Loucy (cell line): ENCODE measurements around the gene CDCP2.
"Not testable (repeated sequence)": the region's sequence is repeated elsewhere in the genome, so short reads cannot be mapped to it uniquely, and the experiment has no call there.

Source experiments
- H2AFZ ChIP-seq: fragments of 200-600 bp; sonication (generic); 2 replicates; pipeline ENCODE4 v1.6.0; 2016; ENCODE audit warnings: antibody characterized with exemption, mild to moderate bottlenecking, low read length, moderate library complexity
- H3F3A ChIP-seq: fragments of 200-600 bp; 2 replicates; pipeline ENCODE4 v1.6.0; 2016; ENCODE audit warnings: antibody characterized with exemption, low read depth, mild to moderate bottlenecking
- H3K27me3 ChIP-seq: fragments of 200-600 bp; sonication (generic); 2 replicates; pipeline ENCODE4 v1.6.1; 2014; ENCODE audit warnings: low read length, mild to moderate bottlenecking; ENCODE audit not compliant: insufficient read depth, poor library complexity, severe bottlenecking
- H3K36me3 ChIP-seq: fragments of 200-600 bp; sonication (generic); 2 replicates; pipeline ENCODE4 v1.6.1; 2016; ENCODE audit warnings: low read length; ENCODE audit not compliant: insufficient read depth
- H3K4me1 ChIP-seq: fragments of 200-600 bp; sonication (generic); 2 replicates; pipeline ENCODE4 v1.5.1; 2014; ENCODE audit warnings: low read length, mild to moderate bottlenecking; ENCODE audit not compliant: insufficient read depth, poor library complexity, severe bottlenecking
- H3K4me2 ChIP-seq: fragments of 200-600 bp; sonication (generic); 2 replicates; pipeline ENCODE4 v1.6.0; 2014; ENCODE audit warnings: antibody characterized with exemption, low read length, low read depth, mild to moderate bottlenecking; ENCODE audit not compliant: poor library complexity, severe bottlenecking
- H3K4me3 ChIP-seq: fragments of 200-600 bp; sonication (generic); 2 replicates; pipeline ENCODE4 v1.5.1; 2014; ENCODE audit warnings: low read length, mild to moderate bottlenecking, mixed read lengths; ENCODE audit not compliant: poor library complexity, severe bottlenecking
- H3K79me2 ChIP-seq: fragments of 200-600 bp; sonication (generic); 2 replicates; pipeline ENCODE4 v1.6.1; 2014; ENCODE audit warnings: low read length; ENCODE audit not compliant: insufficient read depth
- H3K9ac ChIP-seq: fragments of 200-600 bp; sonication (generic); 2 replicates; pipeline ENCODE4 v1.6.0; 2014; ENCODE audit warnings: mild to moderate bottlenecking, low read depth, low read length, moderate library complexity; ENCODE audit not compliant: poor library complexity, severe bottlenecking
- H3K9me2 ChIP-seq: fragments of 200-600 bp; sonication (generic); replicated peaks from 2 replicates; pipeline ENCODE4 v1.6.1; 2016; ENCODE audit warnings: low read depth, low read length, mixed read lengths
- H3K9me3 ChIP-seq: fragments of 200-600 bp; sonication (generic); 2 replicates; pipeline ENCODE4 v1.6.1; 2014; ENCODE audit warnings: mild to moderate bottlenecking, antibody characterized with exemption, low read length, low read depth; ENCODE audit not compliant: insufficient read depth
- H4K20me1 ChIP-seq: fragments of 200-600 bp; sonication (generic); 2 replicates; pipeline ENCODE4 v1.6.0; 2014; ENCODE audit warnings: antibody characterized with exemption, low read length, mild to moderate bottlenecking; ENCODE audit not compliant: insufficient read depth, poor library complexity, severe bottlenecking
- CTCF ChIP-seq: fragments of 200-600 bp; sonication (generic); conservative IDR thresholded peaks from 2 replicates; pipeline ENCODE4 v1.5.1; 2014; ENCODE audit warnings: mild to moderate bottlenecking, antibody characterized with exemption, low read length
- EZH2phosphoT487 ChIP-seq: fragments of 200-600 bp; IDR thresholded peaks from 2 replicates; pipeline ENCODE4 v1.6.1; 2018; ENCODE audit warnings: antibody characterized with exemption, mild to moderate bottlenecking, moderate library complexity, borderline replicate concordance

The CDCP2 gene

DNA sequence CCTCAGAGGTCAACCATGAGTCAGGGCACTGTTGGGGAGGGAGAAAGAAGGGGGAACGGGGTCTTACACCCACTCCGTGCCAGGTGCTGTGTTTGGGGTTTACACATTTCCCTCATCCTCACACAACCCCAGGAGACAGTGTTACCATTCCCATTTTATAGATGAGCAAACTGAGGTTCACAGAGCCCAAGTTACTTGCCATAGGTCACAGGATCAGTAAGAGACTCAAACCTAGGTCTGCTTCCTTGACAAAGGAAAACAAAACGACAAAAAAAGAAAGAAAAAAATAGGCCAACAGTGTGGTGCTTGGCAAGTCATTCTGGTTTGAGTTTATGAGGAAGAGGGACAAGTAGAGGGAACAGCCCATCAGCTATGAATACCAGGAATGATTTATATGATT, 16.3 kb upstream of the CDCP2 start:
- Histone ChIP-seq H3F3A (no peaks in the 10 kb centered on the region), H3K9ac (no peak overlapping the region), H2AFZ (no peak overlapping the region), H3K27me3 (no peaks in the 10 kb centered on the region), H3K36me3 (no peaks in the 10 kb centered on the region), H3K4me2 (no peak overlapping the region), H4K20me1 (no peaks in the 10 kb centered on the region), H3K4me3 (no peak overlapping the region), H3K79me2 (no peaks in the 10 kb centered on the region), H3K4me1 (peaks cover 5% of the 10 kb centered on the region), H3K9me3 (no peaks in the 10 kb centered on the region), H3K9me2 (no peaks in the 10 kb centered on the region)
- no peak for TF ChIP-seq CTCF
- TF ChIP-seq EZH2phosphoT487: no peak

DNA sequence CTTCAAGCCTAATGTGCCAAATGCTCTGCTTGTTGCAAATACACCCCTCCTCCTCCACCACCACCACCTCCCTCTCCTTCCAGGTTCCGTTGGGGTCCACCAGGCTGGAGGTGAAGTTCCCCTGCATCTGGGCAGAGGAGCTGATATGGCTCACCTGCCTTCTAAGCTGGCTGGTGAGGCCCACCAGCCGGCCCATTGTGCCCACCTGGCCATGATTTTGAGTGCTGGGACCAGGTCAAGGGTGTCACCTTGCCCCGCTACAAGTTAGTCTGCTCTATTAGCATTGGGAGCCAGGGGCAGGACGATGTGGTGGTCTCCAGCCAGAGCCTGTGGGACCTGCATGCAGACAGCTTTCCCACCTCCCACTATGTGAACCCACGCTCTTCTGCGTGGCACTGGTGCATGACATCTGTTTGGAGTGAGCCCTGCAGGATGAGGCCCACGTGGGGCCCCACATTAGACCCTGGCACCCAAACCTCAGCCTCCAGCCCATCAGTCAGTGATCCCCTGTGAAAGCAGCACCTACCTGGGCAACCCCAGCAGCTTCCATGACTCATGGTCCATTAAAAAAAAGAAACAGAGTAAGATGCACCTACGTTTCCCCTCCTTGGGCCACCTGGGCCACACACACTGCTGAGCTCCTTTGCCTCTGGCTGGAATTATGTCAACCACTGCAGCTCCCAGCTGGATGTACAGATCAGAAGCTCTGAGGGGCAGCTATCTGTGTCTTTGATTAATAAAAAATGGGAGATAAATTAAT, 15.6 kb upstream of the CDCP2 start:
- Histone ChIP-seq H2AFZ (no peak overlapping the region), H3K79me2 (no peaks in the 10 kb centered on the region), H3K9me3 (no peaks in the 10 kb centered on the region), H4K20me1 (no peaks in the 10 kb centered on the region), H3K27me3 (no peaks in the 10 kb centered on the region), H3F3A (no peaks in the 10 kb centered on the region), H3K9ac (no peak overlapping the region), H3K9me2 (no peaks in the 10 kb centered on the region), H3K36me3 (no peaks in the 10 kb centered on the region), H3K4me2 (no peak overlapping the region), H3K4me3 (no peak overlapping the region), H3K4me1 (no peaks in the 10 kb centered on the region)
- TF ChIP-seq EZH2phosphoT487 (no peak), CTCF (no peak)

GRCh38 chr1:54167422-54168139, 14.8 kb upstream of the CDCP2 start:
- Histone ChIP-seq H3K4me1 (no peaks in the 10 kb centered on the region), H3K79me2 (no peaks in the 10 kb centered on the region), H2AFZ (no peak overlapping the region), H3K9me3 (no peaks in the 10 kb centered on the region), H3K9ac (no peak overlapping the region), H3K4me2 (no peak overlapping the region), H3K4me3 (no peak overlapping the region), H4K20me1 (no peaks in the 10 kb centered on the region), H3K9me2 (no peaks in the 10 kb centered on the region), H3K27me3 (no peaks in the 10 kb centered on the region), H3F3A (no peaks in the 10 kb centered on the region), H3K36me3 (no peaks in the 10 kb centered on the region)
- no peak for TF ChIP-seq EZH2phosphoT487
- TF ChIP-seq CTCF: no peak

DNA sequence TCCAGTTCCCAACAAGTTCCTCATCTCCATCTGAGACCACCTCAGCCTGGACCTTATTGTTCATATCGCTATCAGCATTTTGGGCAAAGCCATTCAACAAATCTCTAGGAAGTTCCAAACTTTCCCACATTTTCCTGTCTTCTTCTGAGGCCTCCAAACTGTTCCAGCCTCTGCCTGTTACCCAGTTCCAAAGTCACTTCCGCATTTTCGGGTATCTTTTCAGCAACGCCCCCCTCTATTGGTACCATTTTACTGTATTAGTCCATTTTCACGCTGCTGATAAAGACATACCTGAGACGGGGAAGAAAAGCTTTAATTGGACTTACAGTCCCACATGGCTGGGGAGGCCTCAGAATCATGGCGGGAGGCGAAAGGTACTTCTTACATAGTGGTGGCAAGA, 13.6 kb upstream of the CDCP2 start:
- not testable (repeated sequence) for H3K4me3 ChIP-seq, H2AFZ ChIP-seq, H3K27me3 ChIP-seq, H3K4me2 ChIP-seq, H3K9me3 ChIP-seq, H3K79me2 ChIP-seq, H3K36me3 ChIP-seq, H3F3A ChIP-seq, H3K4me1 ChIP-seq, H3K9ac ChIP-seq, H4K20me1 ChIP-seq, H3K9me2 ChIP-seq
